ENCODE measurements around the gene PCDHA3.

GRCh38 chr5:140785905-140786686, 14.8 kb upstream of the PCDHA3 start, which contains the start of gene PCDHA1:
- TF ChIP-seq CTCF (conservative IDR thresholded peaks at IDR 0.05 in 1 of 2, IDR thresholded peaks at IDR 0.05 in 1 of 2; ENCODE audit: low read depth in 1 of 2, low read length in 2 of 2) (no peak), EZH2 (IDR thresholded peaks at IDR 0.05; ENCODE audit: low read length, missing control alignments) (no peak)

All from fibroblast of lung (primary cell).